ENCODE data around the gene LPIN1.

GRCh38 chr2:11758187-11758586 is 11.8 kb downstream of the LPIN1 start:
- TF ChIP-seq CTCF (conservative IDR thresholded peaks at IDR 0.05) (no peak), ZFX (IDR thresholded peaks at IDR 0.05) (no peak)
